ENCODE data around the gene XXYLT1.

Gene XXYLT1

GRCh38 chr3:195250473-195251251 lies 20.3 kb downstream of the XXYLT1 start:
- H3K9me3 ChIP-seq (ENCODE audit: control insufficient read depth, insufficient read depth, low read length): peaks cover 3% of the 10 kb centered on the region
- H3K4me1 ChIP-seq (ENCODE audit: insufficient read depth, low read length): peaks cover 41% of the 10 kb centered on the region
- no peak overlapping the region for H3K9ac ChIP-seq (ENCODE audit: low read depth, low read length)
- no peaks in the 10 kb centered on the region for H3K36me3 ChIP-seq (ENCODE audit: insufficient read depth, low read length)

- H3K9me3 ChIP-seq (ENCODE audit: control insufficient read depth, insufficient read depth, low read length): peaks cover 3% of the 10 kb centered on the region
- H3K36me3 ChIP-seq (ENCODE audit: insufficient read depth, low read length): no peaks in the 10 kb centered on the region
- H3K4me1 ChIP-seq (ENCODE audit: insufficient read depth, low read length): peaks cover 36% of the 10 kb centered on the region
- no peak overlapping the region for H3K9ac ChIP-seq (ENCODE audit: low read depth, low read length)
These were observed 21.0 kb downstream of the XXYLT1 start for GRCh38 chr3:195249858-195250464.

GRCh38 chr3:195249057-195249770 lies 21.7 kb downstream of the XXYLT1 start:
- H3K4me1 ChIP-seq (ENCODE audit: insufficient read depth, low read length): peaks cover 28% of the 10 kb centered on the region
- H3K36me3 ChIP-seq (ENCODE audit: insufficient read depth, low read length): no peaks in the 10 kb centered on the region
- no peak overlapping the region for H3K9ac ChIP-seq (ENCODE audit: low read depth, low read length)
- peaks cover 3% of the 10 kb centered on the region for H3K9me3 ChIP-seq (ENCODE audit: control insufficient read depth, insufficient read depth, low read length)

- peaks cover 21% of the 10 kb centered on the region for H3K4me1 ChIP-seq (ENCODE audit: insufficient read depth, low read length)
- H3K9me3 ChIP-seq (ENCODE audit: control insufficient read depth, insufficient read depth, low read length): peaks cover 3% of the 10 kb centered on the region
- no peak overlapping the region for H3K9ac ChIP-seq (ENCODE audit: low read depth, low read length)
- H3K36me3 ChIP-seq (ENCODE audit: insufficient read depth, low read length): no peaks in the 10 kb centered on the region
These were observed 22.7 kb downstream of the XXYLT1 start for GRCh38 chr3:195248281-195248680.

GRCh38 chr3:195247863-195248189 lies 23.1 kb downstream of the XXYLT1 start:
- H3K9me3 ChIP-seq (ENCODE audit: control insufficient read depth, insufficient read depth, low read length): peaks cover 3% of the 10 kb centered on the region
- H3K36me3 ChIP-seq (ENCODE audit: insufficient read depth, low read length): no peaks in the 10 kb centered on the region
- peaks cover 17% of the 10 kb centered on the region for H3K4me1 ChIP-seq (ENCODE audit: insufficient read depth, low read length)
- H3K9ac ChIP-seq (ENCODE audit: low read depth, low read length): no peak overlapping the region

GRCh38 chr3:195247086-195247862 lies 23.7 kb downstream of the XXYLT1 start:
- Histone ChIP-seq H3K9ac (ENCODE audit: low read depth, low read length) (no peak overlapping the region), H3K36me3 (ENCODE audit: insufficient read depth, low read length) (no peaks in the 10 kb centered on the region), H3K9me3 (ENCODE audit: control insufficient read depth, insufficient read depth, low read length) (peaks cover 3% of the 10 kb centered on the region), H3K4me1 (ENCODE audit: insufficient read depth, low read length) (peaks cover 20% of the 10 kb centered on the region)

GRCh38 chr3:195246581-195246995 lies 24.4 kb downstream of the XXYLT1 start:
- peaks cover 3% of the 10 kb centered on the region for H3K9me3 ChIP-seq (ENCODE audit: control insufficient read depth, insufficient read depth, low read length)
- peaks cover 18% of the 10 kb centered on the region for H3K4me1 ChIP-seq (ENCODE audit: insufficient read depth, low read length)
- H3K9ac ChIP-seq (ENCODE audit: low read depth, low read length): no peak overlapping the region
- no peaks in the 10 kb centered on the region for H3K36me3 ChIP-seq (ENCODE audit: insufficient read depth, low read length)

- Histone ChIP-seq H3K4me1 (ENCODE audit: insufficient read depth, low read length) (peaks cover 9% of the 10 kb centered on the region; the same call in 1 of the 2 replicates), H3K9me3 (ENCODE audit: control insufficient read depth, insufficient read depth, low read length) (peaks cover 3% of the 10 kb centered on the region), H3K9ac (ENCODE audit: low read depth, low read length) (no peak overlapping the region), H3K36me3 (ENCODE audit: insufficient read depth, low read length) (no peaks in the 10 kb centered on the region)
These were observed 25.4 kb downstream of the XXYLT1 start for GRCh38 chr3:195245531-195245951.

- H3K36me3 ChIP-seq (ENCODE audit: insufficient read depth, low read length): no peaks in the 10 kb centered on the region
- no peak overlapping the region for H3K9ac ChIP-seq (ENCODE audit: low read depth, low read length)
- peaks cover 15% of the 10 kb centered on the region; the same call in 1 of the 2 replicates for H3K4me1 ChIP-seq (ENCODE audit: insufficient read depth, low read length)
- no peaks in the 10 kb centered on the region for H3K9me3 ChIP-seq (ENCODE audit: control insufficient read depth, insufficient read depth, low read length)
These were observed 29.2 kb downstream of the XXYLT1 start for GRCh38 chr3:195241592-195242355.

GRCh38 chr3:195240939-195241338 lies 30.0 kb downstream of the XXYLT1 start:
- peaks cover 15% of the 10 kb centered on the region; the same call in 1 of the 2 replicates for H3K4me1 ChIP-seq (ENCODE audit: insufficient read depth, low read length)
- H3K9me3 ChIP-seq (ENCODE audit: control insufficient read depth, insufficient read depth, low read length): no peaks in the 10 kb centered on the region
- H3K9ac ChIP-seq (ENCODE audit: low read depth, low read length): no peak overlapping the region
- H3K36me3 ChIP-seq (ENCODE audit: insufficient read depth, low read length): no peaks in the 10 kb centered on the region

GRCh38 chr3:195240171-195240701 lies 30.7 kb downstream of the XXYLT1 start:
- H3K4me1 ChIP-seq (ENCODE audit: insufficient read depth, low read length): peaks cover 15% of the 10 kb centered on the region; the same call in 1 of the 2 replicates
- H3K9ac ChIP-seq (ENCODE audit: low read depth, low read length): no peak overlapping the region
- no peaks in the 10 kb centered on the region for H3K36me3 ChIP-seq (ENCODE audit: insufficient read depth, low read length)
- no peaks in the 10 kb centered on the region for H3K9me3 ChIP-seq (ENCODE audit: control insufficient read depth, insufficient read depth, low read length)

- Histone ChIP-seq H3K36me3 (ENCODE audit: insufficient read depth, low read length) (no peaks in the 10 kb centered on the region), H3K9me3 (ENCODE audit: control insufficient read depth, insufficient read depth, low read length) (no peaks in the 10 kb centered on the region), H3K4me1 (ENCODE audit: insufficient read depth, low read length) (peaks cover 15% of the 10 kb centered on the region; the same call in 1 of the 2 replicates), H3K9ac (ENCODE audit: low read depth, low read length) (no peak overlapping the region)
These were observed 31.8 kb downstream of the XXYLT1 start for GRCh38 chr3:195239121-195239520.

GRCh38 chr3:195238586-195239118 lies 32.3 kb downstream of the XXYLT1 start:
- peaks cover 15% of the 10 kb centered on the region; the same call in 1 of the 2 replicates for H3K4me1 ChIP-seq (ENCODE audit: insufficient read depth, low read length)
- H3K9ac ChIP-seq (ENCODE audit: low read depth, low read length): no peak overlapping the region
- no peaks in the 10 kb centered on the region for H3K36me3 ChIP-seq (ENCODE audit: insufficient read depth, low read length)
- H3K9me3 ChIP-seq (ENCODE audit: control insufficient read depth, insufficient read depth, low read length): no peaks in the 10 kb centered on the region
